HFFc6 (cell line): Measurements from ENCODE around the gene PINK1. TPM values are rescaled to one million over a fixed set of nuclear protein-coding genes. Genes with fewer than 3 reads are reported as not detected.

Experiments
- DNase-seq: peaks from one replicate; pipeline ENCODE4 v3.0.0-alpha.2; 2018
- H3K27ac Mint-ChIP-seq: 2 replicates; pipeline ENCODE4 v1.8.0; 2020; ENCODE audit warnings: mild to moderate bottlenecking, mixed read lengths
- H3K27me3 Mint-ChIP-seq: 2 replicates; pipeline ENCODE4 v1.8.0; 2021; ENCODE audit warnings: mild to moderate bottlenecking, moderate library complexity, mixed read lengths; ENCODE audit not compliant: insufficient read depth
- H3K36me3 Mint-ChIP-seq: 2 replicates; pipeline ENCODE4 v1.8.0; 2021; ENCODE audit warnings: low read depth, mixed read lengths
- H3K4me1 Mint-ChIP-seq: 2 replicates; pipeline ENCODE4 v1.8.0; 2020; ENCODE audit warnings: low read depth, mixed read lengths
- H3K4me3 Mint-ChIP-seq: 2 replicates; pipeline ENCODE4 v1.8.0; 2020; ENCODE audit warnings: mild to moderate bottlenecking, moderate library complexity, mixed read lengths
- H3K9me3 Mint-ChIP-seq: 2 replicates; pipeline ENCODE4 v1.8.0; 2020; ENCODE audit warnings: mild to moderate bottlenecking, mixed read lengths
- CTCF ChIP-seq: fragments of 200-600 bp; sonication (generic); IDR thresholded peaks from 2 replicates; pipeline ENCODE4 v1.5.0; 2021; ENCODE audit warnings: antibody characterized with exemption, mild to moderate bottlenecking
- total RNA-seq, 6 experiments: library from RNA; stranded (reverse); fragmentation: NEBNext Ultra II Directional; extraction: Animal tissue kit (Norgen Biotek cat#: 25700); gene quantifications; 2 replicates in 1 of 6; 3 replicates in 5 of 6; pipeline ENCODE4 v1.2.3, GENCODE V29; 2021

Gene PINK1
- total RNA-seq, 6 experiments from 2014 or later: 89.9 to 134 (median 99.1) TPM

GRCh38 chr1:20614131-20614579 lies 19.1 kb upstream of the PINK1 start:
- peaks cover 13% of the 10 kb centered on the region for H3K36me3 Mint-ChIP-seq
- peaks cover 3% of the 10 kb centered on the region; the same call in 1 of the 2 replicates for H3K27me3 Mint-ChIP-seq
- no peak for TF ChIP-seq CTCF
- DNase-seq: no peak
- H3K4me1 Mint-ChIP-seq: peaks cover 61% of the 10 kb centered on the region
- no peaks in the 10 kb centered on the region for H3K9me3 Mint-ChIP-seq
- H3K27ac Mint-ChIP-seq: peak overlapping the region; percentile 99
- peak overlapping the region; percentile 20; the same call in 1 of the 2 replicates for H3K4me3 Mint-ChIP-seq

- DNase-seq: no peak
- TF ChIP-seq CTCF: no peak
- peak overlapping the region; percentile 47; the same call in 1 of the 2 replicates for H3K27ac Mint-ChIP-seq
- peaks cover 3% of the 10 kb centered on the region; the same call in 1 of the 2 replicates for H3K27me3 Mint-ChIP-seq
- peak overlapping the region; percentile 71; the same call in 1 of the 2 replicates for H3K4me3 Mint-ChIP-seq
- peaks cover 13% of the 10 kb centered on the region for H3K36me3 Mint-ChIP-seq
- peaks cover 61% of the 10 kb centered on the region for H3K4me1 Mint-ChIP-seq
- H3K9me3 Mint-ChIP-seq: no peaks in the 10 kb centered on the region
Observed at GRCh38 chr1:20615946-20616846, 17.1 kb upstream of the PINK1 start.

- Mint-ChIP-seq H3K9me3 (no peaks in the 10 kb centered on the region), H3K27me3 (peaks cover 3% of the 10 kb centered on the region; the same call in 1 of the 2 replicates), H3K27ac (peak overlapping the region; percentile 47; the same call in 1 of the 2 replicates), H3K36me3 (peaks cover 13% of the 10 kb centered on the region), H3K4me1 (peaks cover 59% of the 10 kb centered on the region), H3K4me3 (peak overlapping the region; percentile 71; the same call in 1 of the 2 replicates)
- DNase-seq: no peak
- no peak for TF ChIP-seq CTCF
Observed at GRCh38 chr1:20616847-20617487, 16.3 kb upstream of the PINK1 start.

GRCh38 chr1:20618550-20618949 lies 14.7 kb upstream of the PINK1 start:
- Mint-ChIP-seq H3K4me3 (no peak overlapping the region), H3K36me3 (peaks cover 13% of the 10 kb centered on the region), H3K9me3 (no peaks in the 10 kb centered on the region), H3K4me1 (peaks cover 43% of the 10 kb centered on the region), H3K27ac (no peak overlapping the region), H3K27me3 (peaks cover 5% of the 10 kb centered on the region; the same call in 1 of the 2 replicates)
- no peak for DNase-seq
- TF ChIP-seq CTCF: no peak

- peaks cover 5% of the 10 kb centered on the region; the same call in 1 of the 2 replicates for H3K27me3 Mint-ChIP-seq
- H3K9me3 Mint-ChIP-seq: no peaks in the 10 kb centered on the region
- peaks cover 4% of the 10 kb centered on the region; the same call in 1 of the 2 replicates for H3K36me3 Mint-ChIP-seq
- DNase-seq: no peak
- H3K4me3 Mint-ChIP-seq: no peak overlapping the region
- peaks cover 31% of the 10 kb centered on the region for H3K4me1 Mint-ChIP-seq
- no peak overlapping the region for H3K27ac Mint-ChIP-seq
- no peak for TF ChIP-seq CTCF
Observed at GRCh38 chr1:20619999-20620398, 13.3 kb upstream of the PINK1 start.
